NOMO-1 treated with DMSO at 0.1 percent for 48 hours (cell line): ENCODE measurements around the gene VPS51.

ENCODE experiments used
- DNase-seq: peaks from one replicate; lab custom pipeline; 2025; ENCODE audit not compliant: unreplicated experiment; lab: John Stamatoyannopoulos, UW

Gene VPS51

DNA sequence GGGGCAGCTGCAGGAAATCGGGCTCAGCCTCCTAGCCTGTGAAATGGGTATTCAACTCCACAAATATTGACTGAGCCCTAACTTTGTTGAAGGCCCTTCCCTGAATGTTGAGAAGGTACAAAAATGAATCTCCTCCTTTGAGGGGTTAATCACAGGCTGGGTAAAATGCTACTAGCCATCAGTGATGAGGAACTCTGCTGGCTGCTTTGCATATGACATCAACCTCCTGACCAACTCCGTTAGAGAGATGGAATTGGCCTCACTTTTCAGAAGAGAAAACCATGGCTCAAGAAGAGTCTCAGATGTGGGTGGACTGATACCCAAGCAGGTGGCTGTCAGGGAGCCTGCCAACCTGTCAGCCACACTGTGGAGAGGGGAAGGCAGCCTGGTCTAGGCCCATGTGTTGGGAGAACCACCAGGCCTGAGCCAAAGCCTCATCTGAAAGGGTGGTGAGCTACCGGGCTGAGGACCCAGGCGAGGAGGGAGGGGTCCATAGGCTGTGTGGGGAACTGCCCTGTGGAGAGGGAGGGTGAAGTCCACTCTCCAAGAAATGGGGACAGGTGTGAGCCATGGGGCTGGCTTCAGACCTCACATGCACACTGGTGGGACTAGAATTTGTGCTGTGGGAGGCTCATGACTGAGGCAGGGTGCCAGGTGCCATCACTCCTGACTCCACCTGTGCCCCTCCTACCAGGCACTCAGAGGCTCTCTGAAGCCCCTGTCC lies 23.9 kb upstream of the VPS51 start:
- no peak for DNase-seq

DNA sequence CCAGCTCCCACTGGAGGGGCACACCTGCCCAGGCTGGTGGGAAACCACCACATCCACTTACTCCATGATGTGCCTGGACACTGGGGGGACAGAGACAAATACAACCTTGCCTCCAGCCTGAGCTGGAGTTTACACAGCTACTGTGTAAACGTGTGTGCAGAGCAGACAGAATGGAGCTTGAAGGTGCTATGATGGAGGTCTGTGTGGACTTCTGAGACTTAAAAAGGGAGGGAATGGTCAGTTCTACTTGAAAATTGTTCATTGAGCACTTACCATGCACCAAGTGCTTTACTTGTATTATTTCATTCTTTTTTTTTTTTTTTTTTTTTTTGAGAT lies 23.4 kb upstream of the VPS51 start:
- no peak for DNase-seq

DNA sequence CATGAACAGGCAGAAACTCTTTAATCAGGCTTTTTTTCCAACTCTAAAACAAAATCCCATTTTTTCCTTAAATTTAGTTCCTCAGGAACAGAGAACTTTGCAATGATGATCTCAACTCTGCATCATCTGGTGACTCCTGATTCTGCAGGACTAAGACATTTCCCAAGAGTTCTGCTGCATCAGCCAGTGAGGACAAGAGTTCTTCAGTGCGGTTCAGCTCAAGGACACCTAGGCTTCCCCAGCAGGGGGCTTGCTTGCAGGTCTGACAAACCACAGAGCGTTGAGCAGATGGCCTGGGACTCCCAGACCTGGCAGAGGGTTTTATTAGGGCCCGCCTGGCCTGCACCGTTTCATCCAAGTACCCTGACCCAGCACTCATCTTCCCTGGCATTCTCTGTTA lies 18.6 kb upstream of the VPS51 start:
- DNase-seq: no peak

DNA sequence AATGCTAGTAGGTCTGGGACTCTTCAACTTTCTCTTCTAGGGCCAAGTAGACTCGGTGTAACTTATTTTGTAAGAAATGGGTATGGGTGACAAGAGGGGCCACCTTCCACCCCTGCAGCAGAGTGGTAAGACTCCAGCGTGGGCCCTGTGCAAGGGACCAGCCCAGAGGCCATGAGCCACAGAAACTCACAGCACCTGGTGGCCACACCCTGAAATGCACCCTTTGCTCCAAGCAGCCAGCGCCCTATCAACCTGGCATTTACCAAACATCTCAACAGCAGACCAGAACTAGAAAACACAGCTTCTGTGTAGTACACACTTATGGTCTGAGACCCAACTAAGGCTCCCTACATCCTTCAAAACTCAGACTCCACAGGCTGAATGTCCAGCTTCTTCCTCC lies 17.9 kb upstream of the VPS51 start:
- peak; percentile 39 for DNase-seq

DNA sequence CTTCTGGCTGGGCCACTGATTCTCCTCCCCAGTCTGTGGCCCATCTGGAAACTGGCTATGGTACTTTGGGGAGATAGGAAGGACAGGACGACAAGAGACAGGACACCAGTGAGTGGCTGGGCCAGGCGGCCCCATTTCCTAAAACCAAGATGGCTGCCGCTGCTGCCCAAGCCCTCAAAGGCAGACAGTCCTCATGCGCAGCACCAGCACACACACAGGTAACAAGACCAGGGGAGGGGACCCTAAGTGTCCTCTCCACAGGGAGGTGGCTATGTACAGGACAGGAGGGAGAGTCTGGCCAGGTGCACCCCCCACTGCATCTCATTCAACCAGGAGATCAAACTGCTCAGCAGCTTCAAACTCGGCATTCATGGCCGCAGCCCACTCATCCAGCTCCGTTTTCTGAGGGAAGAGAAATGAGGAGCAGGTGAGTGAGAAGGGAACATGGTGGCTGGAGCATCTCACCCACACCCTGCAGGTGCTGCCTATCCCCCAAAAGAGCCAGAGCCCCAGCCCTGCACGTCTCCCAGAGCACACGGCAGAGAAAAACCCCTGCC lies 17.1 kb upstream of the VPS51 start:
- no peak for DNase-seq

DNA sequence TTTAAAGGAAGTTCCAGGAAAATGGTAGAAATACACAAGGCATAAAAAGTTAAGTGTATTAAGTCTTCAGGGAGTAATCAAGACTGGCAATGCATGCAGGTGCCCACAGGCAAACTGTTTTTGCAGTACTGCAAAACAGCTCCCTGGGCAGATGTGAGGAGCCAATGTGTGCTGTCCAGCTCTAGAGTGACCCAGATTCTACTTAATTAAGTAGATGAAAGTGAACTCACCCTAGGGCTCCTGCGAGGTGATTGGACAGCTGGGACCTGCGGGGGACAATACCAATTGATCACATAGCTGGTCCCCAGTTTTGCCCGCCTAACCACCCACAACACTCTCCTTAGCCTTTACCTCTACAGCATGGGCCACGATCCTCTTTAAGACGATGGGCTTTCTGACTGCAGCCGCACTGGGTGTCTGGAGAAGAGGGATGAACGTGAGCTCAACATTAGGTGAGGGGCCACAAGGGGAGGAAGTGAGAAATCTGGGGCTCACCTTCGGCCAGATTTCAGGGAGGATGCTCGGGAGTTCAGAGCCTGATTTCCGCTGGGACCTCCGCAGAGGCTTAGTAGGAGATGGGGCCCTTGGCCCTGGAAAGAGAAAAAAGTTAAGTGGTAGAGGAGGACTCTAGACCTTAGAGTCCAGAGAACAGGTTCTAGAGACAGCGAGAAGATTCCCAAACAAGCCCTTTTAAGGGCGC lies 12.7 kb upstream of the VPS51 start:
- no peak for DNase-seq

DNA sequence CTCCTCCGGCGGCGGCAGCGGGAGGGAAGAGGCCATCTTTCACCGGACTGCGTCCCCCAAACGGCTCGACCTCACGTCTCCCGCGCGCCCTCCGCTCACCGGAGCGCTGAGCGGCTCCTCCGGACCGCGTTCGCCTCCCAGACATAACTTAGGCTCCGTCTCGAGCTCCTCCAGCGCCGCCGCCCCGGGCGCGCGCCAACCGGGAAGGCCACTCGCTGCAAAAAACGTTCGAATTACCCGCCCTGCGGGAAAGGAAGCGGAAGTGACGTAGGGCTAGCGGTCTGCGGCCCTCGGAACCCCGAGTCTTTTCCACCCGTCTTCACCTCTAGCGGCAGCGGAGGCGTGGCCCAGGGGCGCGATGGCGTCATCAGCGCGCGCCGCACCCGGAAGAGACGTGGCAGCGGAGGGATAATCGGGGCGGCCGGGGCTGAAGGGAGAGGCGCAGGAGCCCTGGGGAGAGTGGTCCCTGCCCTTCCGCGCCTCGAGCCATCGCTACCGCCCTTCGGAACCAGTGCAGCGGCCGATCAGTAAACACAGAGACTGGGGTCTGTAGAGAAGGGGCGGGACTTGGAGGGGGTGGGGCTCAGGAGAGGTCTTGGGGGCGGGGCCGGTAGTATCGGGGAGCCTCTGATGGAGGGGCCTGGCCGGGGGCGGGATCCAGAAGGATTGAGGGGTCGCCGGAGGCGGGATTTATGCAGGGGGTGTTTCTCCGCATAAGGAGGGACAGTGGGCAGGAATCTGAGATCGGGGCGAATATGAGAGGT lies 12.0 kb upstream of the VPS51 start, which contains the start of the genes CDCA5 and ZFPL1:
CDCA5 (minus strand) TSS at position 207 of the 764 bp plus-strand sequence; CDS start at position 145, 62 bp downstream.
ZFPL1 (plus strand) TSS at position 389 of the 764 bp plus-strand sequence. CDS start 477 bp downstream, outside the sequence.
- peak; percentile 95 for DNase-seq

DNA sequence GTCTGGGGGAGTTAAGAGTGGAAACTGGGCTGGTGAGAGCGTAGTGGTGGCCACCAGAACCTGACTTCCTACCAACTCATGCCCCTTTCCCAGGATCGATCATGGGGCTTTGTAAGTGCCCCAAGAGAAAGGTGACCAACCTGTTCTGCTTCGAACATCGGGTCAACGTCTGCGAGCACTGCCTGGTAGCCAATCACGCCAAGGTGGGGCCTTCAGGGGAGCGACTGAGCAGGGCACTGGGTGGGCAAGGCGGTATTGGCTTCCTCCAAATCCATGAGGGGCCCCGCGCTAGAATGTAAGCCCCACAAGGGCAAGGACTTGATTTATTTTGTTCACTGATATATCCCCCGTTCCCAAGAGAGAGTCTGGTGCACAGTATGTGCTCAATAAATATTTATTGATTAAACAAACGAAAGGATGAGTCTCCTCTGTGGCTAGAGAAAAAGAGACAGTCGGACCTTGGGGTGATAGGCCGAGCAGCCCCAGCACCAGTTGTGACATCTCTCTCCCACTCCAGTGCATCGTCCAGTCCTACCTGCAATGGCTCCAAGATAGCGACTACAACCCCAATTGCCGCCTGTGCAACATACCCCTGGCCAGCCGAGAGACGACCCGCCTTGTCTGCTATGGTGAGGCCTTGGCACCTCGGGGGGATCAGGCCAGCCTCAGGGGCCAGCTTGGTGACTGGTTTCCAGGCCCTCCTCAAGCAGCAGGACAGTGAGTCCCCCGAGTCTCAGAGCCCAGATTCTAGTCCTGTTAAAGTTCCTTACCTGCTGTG lies 11.2 kb upstream of the VPS51 start:
- no peak for DNase-seq

DNA sequence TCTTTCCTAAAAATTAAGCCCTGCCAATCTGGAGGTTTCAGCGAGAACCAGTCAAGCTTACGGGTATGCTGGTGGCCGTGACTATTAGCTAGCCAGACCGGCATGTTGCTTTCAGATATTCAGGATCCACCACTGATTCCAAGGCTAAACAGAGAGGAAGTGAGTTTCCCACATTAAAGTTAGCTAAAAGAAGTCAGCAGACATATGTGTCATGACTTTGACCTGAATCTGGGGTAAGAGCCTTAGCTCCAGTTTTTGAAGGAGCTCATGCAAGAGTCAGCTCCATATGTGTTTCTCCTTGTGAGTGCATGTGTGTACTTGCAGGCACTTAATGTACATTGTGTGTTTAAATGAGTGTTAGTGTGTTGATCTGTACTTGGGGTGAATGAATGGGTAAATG lies 10.6 kb upstream of the VPS51 start:
- no peak for DNase-seq

DNA sequence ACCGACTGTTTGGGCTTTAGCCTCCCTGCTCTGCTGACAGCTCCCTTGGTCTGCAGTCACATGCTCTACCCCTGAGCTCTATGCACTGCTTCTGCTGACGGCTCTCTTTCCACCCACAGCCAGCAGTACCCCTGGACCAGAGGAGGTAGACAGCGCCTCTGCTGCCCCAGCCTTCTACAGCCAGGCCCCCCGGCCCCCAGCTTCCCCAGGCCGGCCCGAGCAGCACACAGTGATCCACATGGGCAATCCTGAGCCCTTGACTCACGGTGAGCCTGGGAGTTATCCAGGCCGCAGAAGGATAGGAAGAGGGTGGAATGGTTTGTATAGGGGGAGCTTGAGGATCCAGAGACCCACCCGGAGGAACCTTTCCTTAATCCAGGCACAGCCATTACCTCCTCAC lies 9.2 kb upstream of the VPS51 start:
- DNase-seq: no peak

DNA sequence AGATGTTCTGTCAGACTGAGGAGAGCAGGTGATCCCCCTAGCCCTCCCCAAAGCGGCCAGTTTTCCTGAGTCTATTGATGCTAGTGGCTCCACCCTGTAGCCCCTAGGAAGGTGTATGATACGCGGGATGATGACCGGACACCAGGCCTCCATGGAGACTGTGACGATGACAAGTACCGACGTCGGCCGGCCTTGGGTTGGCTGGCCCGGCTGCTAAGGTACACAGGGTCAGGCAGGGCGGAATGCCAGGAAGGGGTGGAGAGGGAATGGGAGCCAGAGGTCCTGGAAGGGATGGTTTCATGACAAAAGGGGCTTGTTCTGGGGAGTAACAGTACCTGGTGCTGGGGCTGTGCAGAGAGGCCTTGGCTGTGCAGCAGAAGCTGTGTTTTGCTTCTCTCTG lies 8.8 kb upstream of the VPS51 start:
- no peak for DNase-seq

DNA sequence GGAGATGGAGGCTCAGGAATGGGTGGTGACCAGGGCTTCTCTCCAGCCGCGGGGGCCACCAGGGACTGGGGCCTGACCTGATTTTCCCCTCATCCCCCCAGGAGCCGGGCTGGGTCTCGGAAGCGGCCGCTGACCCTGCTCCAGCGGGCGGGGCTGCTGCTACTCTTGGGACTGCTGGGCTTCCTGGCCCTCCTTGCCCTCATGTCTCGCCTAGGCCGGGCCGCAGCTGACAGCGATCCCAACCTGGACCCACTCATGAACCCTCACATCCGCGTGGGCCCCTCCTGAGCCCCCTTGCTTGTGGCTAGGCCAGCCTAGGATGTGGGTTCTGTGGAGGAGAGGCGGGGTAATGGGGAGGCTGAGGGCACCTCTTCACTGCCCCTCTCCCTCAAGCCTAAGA lies 8.2 kb upstream of the VPS51 start:
- DNase-seq: no peak

DNA sequence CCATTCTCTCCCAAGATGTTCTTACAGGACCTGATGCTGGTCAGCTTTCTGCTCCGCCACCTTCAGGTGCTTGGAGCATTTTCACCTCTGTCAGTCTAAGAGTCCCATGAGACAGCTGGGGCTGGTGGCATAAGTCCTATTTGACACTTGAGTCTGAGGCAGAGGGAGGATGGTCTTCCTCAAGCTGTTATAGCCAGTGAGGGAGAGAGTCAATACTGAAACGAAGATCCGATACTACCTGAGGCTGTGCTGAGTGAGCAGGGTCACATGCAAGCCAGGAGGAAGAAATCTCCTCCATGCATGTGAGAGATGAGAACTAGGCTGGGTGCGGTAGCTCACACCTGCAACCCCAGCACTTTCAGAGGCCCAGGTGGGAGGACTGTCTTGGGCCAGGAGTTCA lies 6.4 kb upstream of the VPS51 start:
- no peak for DNase-seq

DNA sequence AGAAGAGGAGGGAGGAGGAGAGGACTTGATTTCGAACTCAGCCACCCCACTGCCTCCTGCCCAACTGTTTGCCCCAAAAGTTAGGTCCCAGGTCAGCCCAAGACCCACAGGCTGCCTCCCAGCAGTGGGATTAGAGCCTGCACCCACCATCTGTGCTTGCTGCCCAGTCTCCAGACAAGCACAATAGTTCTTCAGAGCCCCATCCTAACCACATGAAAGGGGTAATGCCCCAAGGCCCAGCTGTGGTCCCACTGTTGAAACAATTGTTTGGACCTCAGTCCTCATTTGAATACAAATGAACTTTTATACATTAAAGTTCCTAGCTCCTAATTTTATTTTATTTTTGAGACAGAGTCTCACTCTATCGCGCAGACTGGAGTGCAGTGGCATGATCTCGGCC lies 5.4 kb upstream of the VPS51 start:
- DNase-seq: no peak

DNA sequence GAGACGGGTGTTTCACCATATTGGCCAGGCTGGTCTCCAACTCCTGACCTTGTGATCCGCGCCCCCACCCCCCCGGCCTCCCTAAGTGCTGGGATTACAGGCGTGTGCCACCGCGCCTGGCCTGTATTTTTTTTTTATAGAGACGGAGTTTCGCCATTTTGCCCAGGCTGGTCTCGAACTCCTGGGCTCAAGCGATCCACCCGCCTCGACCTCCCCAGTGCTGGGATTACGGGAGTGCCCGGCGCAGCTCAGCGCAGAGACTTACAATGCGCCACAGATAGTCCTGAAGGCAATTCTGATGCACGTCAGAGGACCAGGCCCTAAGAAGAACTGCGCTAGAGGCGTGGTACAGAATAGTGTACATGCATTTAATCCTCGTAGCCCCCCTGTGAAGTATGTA lies 587 bp upstream of the VPS51 start:
- no peak for DNase-seq

DNA sequence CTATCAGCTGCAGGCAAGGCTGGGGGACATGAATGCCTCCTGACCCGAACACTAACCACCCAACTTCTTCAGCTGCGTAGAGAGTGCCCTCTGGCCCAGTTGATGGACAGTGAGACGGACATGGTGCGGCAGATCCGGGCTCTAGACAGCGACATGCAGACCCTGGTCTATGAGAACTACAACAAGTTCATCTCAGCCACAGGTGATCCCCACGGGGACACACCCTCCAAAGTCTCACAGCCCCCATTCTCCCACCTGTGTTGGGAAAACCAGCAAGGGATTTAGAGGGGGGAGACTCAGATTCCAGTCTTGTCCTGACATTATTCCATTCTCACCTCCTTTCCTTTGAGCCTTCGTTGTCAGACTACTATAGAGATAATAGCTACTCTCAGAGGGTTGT lies 912 bp downstream of the VPS51 start:
- no peak for DNase-seq

DNA sequence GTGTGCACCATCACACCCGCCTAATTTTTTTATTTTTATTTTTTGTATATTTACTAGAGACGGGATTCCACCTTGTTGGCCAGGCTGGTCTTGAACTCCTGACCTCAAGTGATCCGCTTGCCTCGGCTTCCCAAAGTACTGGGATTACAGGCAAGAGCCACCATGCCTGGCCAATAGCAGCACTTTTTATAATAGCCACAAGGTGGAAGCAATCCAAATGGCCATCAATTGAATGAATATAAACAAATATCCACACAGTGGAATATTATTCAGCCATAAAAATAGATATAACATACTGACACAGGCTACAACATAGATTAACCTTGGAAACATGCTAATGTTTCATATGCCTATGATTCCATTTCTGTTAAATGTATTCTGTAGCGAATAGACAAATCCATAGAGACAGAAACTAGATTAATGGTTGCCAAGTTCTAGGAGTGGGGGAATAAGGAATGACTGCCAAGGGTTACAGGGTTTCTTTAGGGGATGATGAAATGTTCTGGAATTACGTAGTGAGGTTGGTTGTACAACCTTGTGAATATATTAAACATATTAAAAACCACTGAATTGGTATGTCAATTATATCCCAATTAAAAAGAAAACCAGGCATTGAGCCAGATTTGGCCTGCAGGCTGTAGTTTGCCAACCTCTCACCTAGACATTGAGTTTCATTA lies 4.8 kb downstream of the VPS51 start:
- DNase-seq: no peak

DNA sequence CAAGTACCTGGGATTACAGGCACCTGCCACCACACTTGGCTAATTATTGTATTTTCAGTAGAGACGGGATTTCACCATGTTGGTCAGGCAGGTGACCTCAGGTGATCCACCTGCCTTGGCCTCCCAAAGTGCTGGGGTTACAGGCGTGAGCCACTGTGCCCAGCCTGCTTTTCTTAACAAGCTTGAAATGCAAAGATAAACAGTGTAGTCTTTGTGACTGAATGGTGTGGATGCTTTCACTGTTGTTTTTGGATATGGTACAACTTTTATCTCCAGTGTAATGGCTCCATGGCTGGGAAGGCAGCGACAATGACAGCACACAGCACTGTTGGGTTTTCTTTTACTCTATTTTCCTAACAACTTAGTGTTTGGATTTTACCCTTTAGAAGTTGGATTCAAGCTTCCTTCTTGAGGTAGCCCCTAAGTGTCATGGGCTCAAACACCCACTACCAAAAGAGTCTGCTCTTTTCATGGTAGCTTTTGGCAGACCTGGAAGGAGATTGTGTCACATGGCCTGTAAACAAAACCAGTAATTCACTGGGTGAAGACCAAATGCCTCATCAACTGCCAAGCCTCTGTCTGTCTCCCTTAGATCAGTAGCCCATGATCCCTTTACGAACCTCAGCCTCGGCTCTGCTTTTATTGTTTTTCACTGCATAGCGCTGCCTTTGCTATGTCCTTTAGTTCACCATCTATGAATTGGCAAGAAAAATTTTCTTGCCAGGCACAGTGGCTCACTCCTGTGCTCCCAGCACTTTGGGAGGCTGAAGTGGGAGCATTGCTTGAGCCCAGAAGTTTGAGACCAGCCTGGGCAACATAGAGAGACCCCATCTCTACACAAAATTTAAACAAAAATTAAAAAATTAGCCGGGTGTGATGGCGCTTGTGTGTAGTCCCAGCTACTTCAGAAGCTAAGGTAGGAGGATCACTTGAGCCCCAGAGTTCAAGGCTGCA lies 6.4 kb downstream of the VPS51 start:
- no peak for DNase-seq

DNA sequence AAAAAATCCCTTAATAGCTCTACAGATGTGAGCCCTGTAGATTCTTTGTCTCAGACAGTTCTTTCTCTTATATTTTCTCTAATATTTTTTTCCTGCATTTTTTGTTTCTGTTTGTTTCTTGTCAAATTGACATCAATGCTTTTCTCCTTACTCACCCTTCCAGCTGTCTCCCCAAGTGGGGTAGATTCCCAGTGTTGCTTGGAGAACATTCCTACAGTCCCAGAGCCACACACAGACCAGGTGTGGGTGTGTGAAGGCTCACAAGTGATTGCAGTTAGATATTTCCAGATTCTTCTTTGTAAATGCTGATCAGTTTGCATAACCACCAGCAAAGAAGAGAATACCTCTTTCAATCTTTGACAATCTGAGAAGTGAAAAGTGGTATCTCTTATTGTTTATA lies 7.5 kb downstream of the VPS51 start:
- DNase-seq: no peak
